VCaP (cell line): ENCODE measurements around the gene POC1A.

Source experiments
- H3K27ac ChIP-seq: fragments of 450-650 bp; 2 replicates; pipeline ENCODE4 v1.5.1; 2017
- TF ChIP-seq, protein P1 (sequence below): fragments of 450-650 bp; conservative IDR thresholded peaks from 2 replicates; pipeline ENCODE4 v1.5.1; 2017; ENCODE audit warnings: mild to moderate bottlenecking, moderate library complexity

POC1A gene

DNA sequence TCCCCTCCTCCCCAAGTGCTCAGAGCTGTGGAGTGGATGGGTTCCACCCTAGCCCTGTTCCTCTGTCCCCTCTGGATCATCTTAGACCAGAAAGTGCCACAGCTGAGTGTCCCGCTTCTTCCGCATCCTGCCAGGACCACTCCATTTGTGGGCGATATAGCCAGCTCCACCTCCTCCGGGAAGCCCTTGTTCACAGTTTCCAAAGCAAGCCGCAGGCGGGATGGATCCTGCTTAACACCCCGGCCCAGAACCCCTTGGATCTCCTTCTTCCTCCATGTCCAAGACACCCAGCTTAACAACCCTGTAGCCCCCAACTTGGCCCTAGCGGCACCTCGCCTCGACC lies 43.2 kb upstream of the POC1A start:
- H3K27ac ChIP-seq = peak overlapping the region; percentile 85
- TF ChIP-seq, protein P1, sequence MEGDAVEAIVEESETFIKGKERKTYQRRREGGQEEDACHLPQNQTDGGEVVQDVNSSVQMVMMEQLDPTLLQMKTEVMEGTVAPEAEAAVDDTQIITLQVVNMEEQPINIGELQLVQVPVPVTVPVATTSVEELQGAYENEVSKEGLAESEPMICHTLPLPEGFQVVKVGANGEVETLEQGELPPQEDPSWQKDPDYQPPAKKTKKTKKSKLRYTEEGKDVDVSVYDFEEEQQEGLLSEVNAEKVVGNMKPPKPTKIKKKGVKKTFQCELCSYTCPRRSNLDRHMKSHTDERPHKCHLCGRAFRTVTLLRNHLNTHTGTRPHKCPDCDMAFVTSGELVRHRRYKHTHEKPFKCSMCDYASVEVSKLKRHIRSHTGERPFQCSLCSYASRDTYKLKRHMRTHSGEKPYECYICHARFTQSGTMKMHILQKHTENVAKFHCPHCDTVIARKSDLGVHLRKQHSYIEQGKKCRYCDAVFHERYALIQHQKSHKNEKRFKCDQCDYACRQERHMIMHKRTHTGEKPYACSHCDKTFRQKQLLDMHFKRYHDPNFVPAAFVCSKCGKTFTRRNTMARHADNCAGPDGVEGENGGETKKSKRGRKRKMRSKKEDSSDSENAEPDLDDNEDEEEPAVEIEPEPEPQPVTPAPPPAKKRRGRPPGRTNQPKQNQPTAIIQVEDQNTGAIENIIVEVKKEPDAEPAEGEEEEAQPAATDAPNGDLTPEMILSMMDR = no peak

DNA sequence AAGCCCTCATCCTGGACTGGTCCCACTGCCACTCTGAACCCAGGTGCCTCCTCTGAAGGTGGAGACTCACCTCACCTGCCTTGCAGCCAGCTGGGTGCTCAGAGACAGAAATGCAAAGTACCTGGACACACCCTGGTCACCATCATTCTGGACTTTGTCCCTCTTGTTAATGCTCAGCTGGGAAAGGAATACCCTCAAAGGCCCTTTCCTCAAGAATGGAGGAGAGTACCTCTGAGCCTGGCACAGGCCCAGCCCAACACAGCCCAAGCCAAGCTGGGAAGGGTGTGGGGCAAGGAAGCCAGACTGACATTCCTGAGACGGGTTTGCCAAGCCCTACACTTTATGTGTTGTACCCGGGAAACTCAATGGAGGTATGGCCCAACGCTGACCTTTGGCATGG lies 42.8 kb upstream of the POC1A start:
- TF ChIP-seq, protein P1 = no peak
- peak overlapping the region; percentile 85; the same call in 1 of the 2 replicates for H3K27ac ChIP-seq

DNA sequence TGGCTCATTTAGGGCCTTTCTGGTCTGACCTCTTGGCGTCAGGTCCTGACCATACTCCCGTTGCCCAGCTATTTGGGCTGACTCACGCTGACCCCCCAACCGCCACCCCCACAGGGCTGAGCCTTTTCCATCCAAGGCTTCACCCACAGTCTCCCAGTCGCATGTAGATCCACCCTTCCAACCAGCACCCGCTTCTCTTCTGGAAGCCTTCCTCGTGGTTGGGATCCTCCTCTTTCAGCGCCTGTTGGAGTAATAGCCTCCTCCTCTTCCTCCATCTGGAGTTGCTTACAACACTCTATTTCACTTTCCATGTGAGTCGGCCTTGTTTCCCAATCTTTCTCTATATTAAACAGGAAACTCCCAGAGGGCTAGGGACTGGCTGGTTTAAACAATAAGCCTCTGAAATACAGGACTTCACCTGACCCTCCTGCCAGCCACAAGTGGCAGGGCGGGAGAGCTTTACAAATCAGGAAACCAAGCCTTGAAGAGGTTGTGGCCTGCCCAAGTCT lies 41.7 kb upstream of the POC1A start:
- H3K27ac ChIP-seq = no peak overlapping the region

DNA sequence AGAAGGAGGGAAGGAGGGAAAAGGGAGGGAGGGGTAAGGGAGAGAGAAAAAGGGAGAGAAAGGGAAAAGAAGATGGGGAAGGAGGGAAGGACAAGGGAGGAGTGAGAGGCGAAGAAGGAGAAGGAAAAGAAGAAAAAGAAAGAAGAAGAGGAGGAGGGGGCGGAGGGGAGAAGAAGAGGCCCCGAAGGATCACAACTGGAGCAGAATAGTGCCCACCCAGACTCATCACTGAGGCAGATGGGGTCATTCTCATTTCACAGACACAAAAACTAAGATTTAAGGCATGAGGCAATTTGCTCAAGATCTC lies 41.0 kb upstream of the POC1A start:
- TF ChIP-seq, protein P1 = no peak
- H3K27ac ChIP-seq = no peak overlapping the region

More for the DNA sequence above, 41.7 kb upstream of the POC1A start:
- TF ChIP-seq, protein P1 = no peak

DNA sequence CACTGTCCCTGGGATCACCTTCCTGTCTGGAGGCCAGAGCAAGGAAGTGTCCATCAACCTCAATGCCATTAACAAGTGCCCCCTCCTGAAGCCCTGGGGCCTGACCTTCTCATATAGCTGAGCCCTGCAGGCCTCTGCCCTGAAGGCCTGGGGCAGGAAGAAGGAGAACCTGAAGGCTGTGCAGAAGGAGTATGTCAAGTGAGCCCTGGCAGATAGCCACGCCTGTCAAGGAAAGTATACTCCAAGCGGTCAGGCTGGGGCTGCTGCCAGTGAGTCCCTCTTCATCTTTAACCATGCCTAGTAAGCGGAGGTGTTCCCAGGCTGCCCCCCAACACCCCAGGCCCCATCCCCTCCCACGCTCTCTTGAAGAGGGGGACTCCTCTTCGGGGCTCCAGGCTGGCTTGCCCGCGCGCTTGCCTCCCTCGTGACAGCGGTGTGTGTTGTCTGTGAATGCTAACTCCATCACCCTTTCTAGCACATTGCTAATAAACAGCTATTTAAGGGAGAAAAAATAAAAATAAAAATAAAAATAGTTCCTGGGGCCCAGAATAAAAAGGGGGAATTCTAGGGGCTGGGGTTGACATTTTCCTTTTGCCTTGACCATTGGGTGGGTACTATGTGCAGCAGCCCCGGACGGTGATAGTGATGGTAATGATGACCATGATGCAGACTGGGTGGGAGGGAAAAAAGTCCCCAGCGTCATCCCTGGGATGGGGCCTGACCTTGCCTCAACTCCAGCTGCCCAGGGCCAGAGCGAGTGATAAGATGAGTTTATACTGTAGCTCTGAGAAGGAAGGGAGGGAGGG lies 40.5 kb upstream of the POC1A start:
- H3K27ac ChIP-seq = no peak overlapping the region
- TF ChIP-seq, protein P1 = no peak

DNA sequence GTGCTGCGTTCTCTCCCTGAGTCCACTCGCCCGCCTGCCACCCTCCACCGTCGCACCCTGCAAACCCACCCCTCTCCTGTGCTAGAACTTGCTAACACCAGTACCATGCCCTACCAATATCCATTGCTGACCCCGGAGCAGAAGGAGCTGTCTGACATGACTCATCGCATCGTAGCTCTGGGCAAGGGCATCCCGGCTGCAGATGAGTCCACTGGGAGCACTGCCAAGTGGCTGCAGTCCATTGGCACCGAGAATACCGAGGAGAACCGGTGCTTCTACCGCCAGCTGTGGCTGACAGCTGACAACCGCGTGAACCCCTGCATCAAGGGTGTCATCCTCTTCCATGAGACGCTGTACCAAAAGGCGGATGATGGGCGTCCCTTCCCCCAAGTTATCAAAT lies 38.8 kb upstream of the POC1A start:
- TF ChIP-seq, protein P1 = no peak
- no peak overlapping the region for H3K27ac ChIP-seq

DNA sequence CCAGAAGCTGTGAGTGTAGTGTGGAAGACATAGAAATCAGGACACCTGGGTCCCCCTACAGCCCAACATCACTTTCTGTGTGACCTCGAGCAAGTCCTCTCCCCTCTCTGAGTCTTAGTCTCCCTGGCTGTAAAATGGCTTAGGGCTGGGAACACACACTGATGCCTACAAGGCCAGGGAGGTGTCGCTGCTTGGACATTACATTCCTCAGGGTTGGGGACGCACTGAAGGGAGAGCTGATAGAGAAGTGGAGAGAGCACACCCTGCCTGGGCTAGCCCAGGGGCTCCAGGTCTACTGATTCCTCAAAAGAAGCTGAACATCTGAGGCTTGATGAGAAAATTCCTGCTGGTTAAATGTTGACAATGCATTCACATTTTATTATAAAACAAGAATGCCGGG lies 37.4 kb upstream of the POC1A start:
- no peak overlapping the region for H3K27ac ChIP-seq
- TF ChIP-seq, protein P1 = no peak
